GM19240 (cell line): ENCODE data around the gene FOXR1.

Experiments
- DNase-seq: peaks from one replicate; pipeline ENCODE4 v3.0.0; 2011; ENCODE audit warnings: low spot score; ENCODE audit not compliant: insufficient read length

The FOXR1 gene

GRCh38 chr11:119025978-119026766 lies 54.6 kb downstream of the FOXR1 start:
- no peak for DNase-seq

GRCh38 chr11:119026970-119027369 lies 55.4 kb downstream of the FOXR1 start:
- no peak for DNase-seq

- DNase-seq: no peak
Observed at GRCh38 chr11:119027561-119028345, 56.2 kb downstream of the FOXR1 start.

- DNase-seq: no peak
Observed at GRCh38 chr11:119028346-119029068, 56.9 kb downstream of the FOXR1 start.

- DNase-seq: no peak
Observed at GRCh38 chr11:119029069-119029339, 57.4 kb downstream of the FOXR1 start.

- no peak for DNase-seq
Observed at GRCh38 chr11:119029340-119030028, 57.9 kb downstream of the FOXR1 start.

GRCh38 chr11:119030029-119030328 lies 58.4 kb downstream of the FOXR1 start:
- DNase-seq: no peak

- DNase-seq: peak; percentile 91
Observed at GRCh38 chr11:119030329-119031047, 58.9 kb downstream of the FOXR1 start, which contains the start of gene SLC37A4. SLC37A4 (minus strand) TSS chr11:119030877.
